PC-3 (cell line): ENCODE measurements around the gene CSAG2.
"Not testable (repeated sequence)": the region's sequence is repeated elsewhere in the genome, so short reads cannot be mapped to it uniquely, and the experiment has no call there.

ENCODE experiments used
- EZH2 ChIP-seq: fragments of 300-600 bp; sonication (generic); IDR thresholded peaks from one replicate; pipeline ENCODE4 v1.6.1; 2017; ENCODE audit warnings: antibody characterized with exemption, mild to moderate bottlenecking, low read length; ENCODE audit not compliant: unreplicated experiment
- TF ChIP-seq, protein P1 (sequence below): fragments of 300-600 bp; sonication (generic); conservative IDR thresholded peaks from 2 replicates; pipeline ENCODE4 v1.5.1; 2017; ENCODE audit warnings: antibody characterized with exemption, low read depth, mild to moderate bottlenecking, low read length

DNA sequence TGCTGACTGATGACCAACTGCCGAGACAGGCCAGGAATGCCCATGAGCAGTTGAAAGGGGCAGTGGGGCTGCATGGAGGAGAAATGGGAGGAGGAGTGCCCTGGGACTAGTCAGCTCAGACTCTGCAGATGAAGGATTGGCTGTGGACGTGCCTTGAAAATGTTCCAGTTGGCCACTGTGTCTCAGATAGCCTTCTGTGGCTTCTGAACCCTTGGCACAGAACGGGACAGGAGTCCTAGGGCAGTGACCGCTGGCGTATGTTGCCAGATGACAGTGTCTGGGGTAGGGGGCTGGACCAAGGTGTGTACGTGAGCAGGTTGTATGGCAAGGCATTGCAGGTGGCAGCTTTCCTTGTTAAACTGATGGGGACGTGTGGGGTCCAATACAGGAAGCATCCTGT is 2.6 kb downstream of the CSAG2 start:
- TF ChIP-seq, protein P1, sequence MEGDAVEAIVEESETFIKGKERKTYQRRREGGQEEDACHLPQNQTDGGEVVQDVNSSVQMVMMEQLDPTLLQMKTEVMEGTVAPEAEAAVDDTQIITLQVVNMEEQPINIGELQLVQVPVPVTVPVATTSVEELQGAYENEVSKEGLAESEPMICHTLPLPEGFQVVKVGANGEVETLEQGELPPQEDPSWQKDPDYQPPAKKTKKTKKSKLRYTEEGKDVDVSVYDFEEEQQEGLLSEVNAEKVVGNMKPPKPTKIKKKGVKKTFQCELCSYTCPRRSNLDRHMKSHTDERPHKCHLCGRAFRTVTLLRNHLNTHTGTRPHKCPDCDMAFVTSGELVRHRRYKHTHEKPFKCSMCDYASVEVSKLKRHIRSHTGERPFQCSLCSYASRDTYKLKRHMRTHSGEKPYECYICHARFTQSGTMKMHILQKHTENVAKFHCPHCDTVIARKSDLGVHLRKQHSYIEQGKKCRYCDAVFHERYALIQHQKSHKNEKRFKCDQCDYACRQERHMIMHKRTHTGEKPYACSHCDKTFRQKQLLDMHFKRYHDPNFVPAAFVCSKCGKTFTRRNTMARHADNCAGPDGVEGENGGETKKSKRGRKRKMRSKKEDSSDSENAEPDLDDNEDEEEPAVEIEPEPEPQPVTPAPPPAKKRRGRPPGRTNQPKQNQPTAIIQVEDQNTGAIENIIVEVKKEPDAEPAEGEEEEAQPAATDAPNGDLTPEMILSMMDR, result not testable (repeated sequence)
- TF ChIP-seq EZH2, result not testable (repeated sequence)
